Stimulated activated CD8-positive, alpha-beta memory T cell treated with anti-CD3 and anti-CD28 coated beads, Interleukin-2, amount 100 ng/mL, for 1 hour (primary cell): ENCODE results near the gene RCSD1.

Experiments used
- DNase-seq, 2 donors: peaks; one replicate each; pipeline ENCODE4 v3.0.0-alpha.2; 2020; ENCODE audit warnings: low read depth in 2 of 2

RCSD1 gene

GRCh38 chr1:167617153-167618147 lies 12.6 kb upstream of the RCSD1 start:
- DNase-seq = no peak

- no peak for DNase-seq
Measured at GRCh38 chr1:167618366-167618765, 11.7 kb upstream of the RCSD1 start.

GRCh38 chr1:167618789-167619188 lies 11.2 kb upstream of the RCSD1 start:
- DNase-seq = no peak

- DNase-seq = no peak
Measured at GRCh38 chr1:167620002-167620401, 10.0 kb upstream of the RCSD1 start.

GRCh38 chr1:167621780-167622313 lies 8.2 kb upstream of the RCSD1 start:
- no peak for DNase-seq

- no peak for DNase-seq
Measured at GRCh38 chr1:167623951-167624350, 6.1 kb upstream of the RCSD1 start.

- no peak for DNase-seq
Measured at GRCh38 chr1:167625040-167625823, 4.8 kb upstream of the RCSD1 start.

- no peak for DNase-seq
Measured at GRCh38 chr1:167627615-167627864, 2.5 kb upstream of the RCSD1 start.

- peak; percentile 36 to 41 for DNase-seq
Measured at GRCh38 chr1:167627865-167628641, 2.0 kb upstream of the RCSD1 start.

- DNase-seq = no peak
Measured at GRCh38 chr1:167628741-167629515, 1.1 kb upstream of the RCSD1 start.

- no peak for DNase-seq
Measured at GRCh38 chr1:167630568-167631385, 745 bp downstream of the RCSD1 start.

- DNase-seq = no peak
Measured at GRCh38 chr1:167631386-167631935, 1.4 kb downstream of the RCSD1 start.

GRCh38 chr1:167631936-167632614 lies 2.0 kb downstream of the RCSD1 start:
- peak in 1 of 2 donors; percentile 19 for DNase-seq

GRCh38 chr1:167633258-167633944 lies 3.4 kb downstream of the RCSD1 start:
- DNase-seq = no peak

- no peak for DNase-seq
Measured at GRCh38 chr1:167634435-167634834, 4.4 kb downstream of the RCSD1 start.

- no peak for DNase-seq
Measured at GRCh38 chr1:167635156-167635648, 5.2 kb downstream of the RCSD1 start.

GRCh38 chr1:167635941-167636340 lies 5.9 kb downstream of the RCSD1 start:
- no peak for DNase-seq

- no peak for DNase-seq
Measured at GRCh38 chr1:167638064-167638463, 8.0 kb downstream of the RCSD1 start.

- no peak for DNase-seq
Measured at GRCh38 chr1:167640051-167640450, 10.0 kb downstream of the RCSD1 start.
